Kidney epithelial cell (primary cell): ENCODE data around the gene RPL38. TPM values are rescaled to one million over a fixed set of nuclear protein-coding genes. Genes with fewer than 3 reads are reported as not detected.

Experiments used
- DNase-seq: peaks from one replicate; pipeline ENCODE4 v3.0.0-alpha.2; 2010; ENCODE audit warnings: low read depth
- H3K27me3 ChIP-seq: 2 replicates; pipeline ENCODE4 v1.6.0; 2011; ENCODE audit warnings: low read length; ENCODE audit not compliant: control insufficient read depth, insufficient read depth
- H3K36me3 ChIP-seq: 2 replicates; pipeline ENCODE4 v1.5.1; 2011; ENCODE audit warnings: low read length; ENCODE audit not compliant: control insufficient read depth, insufficient read depth
- H3K4me3 ChIP-seq: 2 replicates; pipeline ENCODE4 v1.5.1; 2011; ENCODE audit warnings: low read depth, mild to moderate bottlenecking, control low read depth, low read length
- CTCF ChIP-seq: IDR thresholded peaks from 2 replicates; pipeline ENCODE4 v1.5.1; 2011; ENCODE audit warnings: mild to moderate bottlenecking, moderate library complexity, low read length, control low read depth, inconsistent platforms; ENCODE audit not compliant: insufficient read depth, poor library complexity, severe bottlenecking
- total RNA-seq: library from RNA; depleted of rRNA; stranded (reverse); fragments of >200 nt; gene quantifications from 2 replicates; pipeline ENCODE4 v1.2.3, GENCODE V29; 2015

The RPL38 gene
- total RNA-seq, 1 donor from 2014 or later: 487 TPM

GRCh38 chr17:74245145-74245831 is 41.8 kb downstream of the RPL38 start:
- H3K4me3 ChIP-seq: no peak overlapping the region
- no peak for DNase-seq
- H3K36me3 ChIP-seq: no peaks in the 10 kb centered on the region
- peaks cover 14% of the 10 kb centered on the region for H3K27me3 ChIP-seq
- no peak for TF ChIP-seq CTCF

DNA sequence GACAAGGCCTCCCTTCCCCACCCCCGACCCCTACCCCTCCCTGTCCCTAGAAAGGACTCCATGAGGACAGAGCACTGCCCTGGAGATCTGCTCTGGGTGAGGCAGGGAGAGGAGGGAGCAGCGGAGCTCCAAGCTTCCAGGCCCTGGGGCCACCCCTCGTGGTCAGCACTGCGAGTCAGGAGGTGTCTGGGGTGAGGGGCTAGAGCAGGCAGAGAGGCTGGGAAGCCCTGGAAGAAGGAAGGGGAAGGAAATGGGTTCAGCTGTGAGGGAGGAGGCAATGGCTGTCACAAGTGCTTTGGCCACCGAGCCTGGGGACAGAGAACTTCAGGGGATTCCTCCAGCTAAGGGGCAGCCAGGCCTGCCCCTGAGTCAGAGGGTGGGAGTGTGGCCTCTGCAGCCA is 42.4 kb downstream of the RPL38 start:
- H3K36me3 ChIP-seq: no peaks in the 10 kb centered on the region
- no peak overlapping the region for H3K4me3 ChIP-seq
- no peak for DNase-seq
- TF ChIP-seq CTCF: no peak
- peaks cover 14% of the 10 kb centered on the region for H3K27me3 ChIP-seq

GRCh38 chr17:74249590-74250270 is 46.3 kb downstream of the RPL38 start:
- TF ChIP-seq CTCF: no peak
- no peak overlapping the region for H3K4me3 ChIP-seq
- no peak for DNase-seq
- H3K27me3 ChIP-seq: peaks cover 6% of the 10 kb centered on the region
- H3K36me3 ChIP-seq: no peaks in the 10 kb centered on the region

DNA sequence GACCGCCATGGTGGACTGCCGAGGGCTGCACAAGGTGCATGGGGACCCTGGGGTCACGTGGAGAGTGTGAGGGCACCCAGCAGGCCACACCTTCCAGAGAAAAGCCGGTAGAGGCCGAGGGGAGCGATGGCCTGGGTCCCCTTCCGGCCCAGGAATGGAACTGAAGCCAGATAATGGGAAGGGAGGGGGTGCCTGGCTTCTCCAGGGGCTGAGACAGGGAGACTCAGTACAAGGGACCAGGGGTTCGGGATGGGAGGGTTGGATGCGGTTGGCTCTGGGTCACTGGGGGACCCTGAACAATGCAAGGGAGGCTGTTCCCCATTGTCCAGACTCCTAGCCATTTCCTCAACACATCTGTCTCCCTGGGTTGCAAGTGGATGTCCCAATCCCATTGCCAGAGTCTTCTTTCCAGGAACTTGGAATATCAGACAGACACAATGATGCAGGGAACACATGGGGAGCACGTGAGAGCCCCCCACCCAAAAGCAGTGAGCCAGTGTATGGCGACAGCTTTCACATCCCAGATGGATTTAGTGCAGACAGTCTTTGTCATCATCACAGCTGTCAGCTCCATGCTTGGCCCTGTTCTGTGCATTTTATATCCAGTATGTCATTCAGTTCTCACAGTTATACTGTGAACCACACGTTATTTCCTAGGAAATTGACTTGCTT is 47.0 kb downstream of the RPL38 start:
- H3K27me3 ChIP-seq: peaks cover 2% of the 10 kb centered on the region
- no peak for DNase-seq
- no peaks in the 10 kb centered on the region for H3K36me3 ChIP-seq
- TF ChIP-seq CTCF: no peak
- no peak overlapping the region for H3K4me3 ChIP-seq

DNA sequence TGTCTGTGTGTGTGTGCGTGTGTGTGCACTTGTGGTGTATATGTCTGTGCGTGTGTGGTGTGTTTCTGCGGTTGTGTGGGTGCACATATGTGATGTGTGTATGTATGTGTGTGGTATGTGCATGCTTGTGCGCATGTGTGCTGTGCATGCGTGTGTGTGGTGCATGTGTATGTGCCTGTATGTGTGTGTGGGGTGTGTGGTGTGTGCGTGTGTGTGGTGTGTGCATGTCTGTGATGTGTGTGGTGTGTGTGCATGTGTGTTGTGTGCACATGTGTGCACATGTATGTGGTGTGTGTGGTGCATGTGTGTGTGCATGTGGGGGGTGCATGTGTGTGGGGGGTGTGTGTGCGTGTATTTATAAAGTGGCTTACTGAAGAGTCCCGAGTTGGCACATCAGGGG is 47.6 kb downstream of the RPL38 start:
- TF ChIP-seq CTCF: no peak
- H3K27me3 ChIP-seq: peaks cover 2% of the 10 kb centered on the region
- no peak for DNase-seq
- no peaks in the 10 kb centered on the region for H3K36me3 ChIP-seq
- no peak overlapping the region for H3K4me3 ChIP-seq

- no peak for TF ChIP-seq CTCF
- no peak for DNase-seq
- H3K27me3 ChIP-seq: no peaks in the 10 kb centered on the region
- no peaks in the 10 kb centered on the region for H3K36me3 ChIP-seq
- H3K4me3 ChIP-seq: no peak overlapping the region
Observed at GRCh38 chr17:74251569-74251968, 48.1 kb downstream of the RPL38 start.
